D721Med (cell line): ENCODE measurements around the gene RALA.
A peak's percentile ranks its signal among the peaks of the same experiment; 100 is the strongest.
"Not testable (repeated sequence)": the region's sequence is repeated elsewhere in the genome, so short reads cannot be mapped to it uniquely, and the experiment has no call there.

Experiments used
- DNase-seq: peaks from one replicate; pipeline ENCODE4 v3.0.0; 2011; ENCODE audit warnings: low spot score; ENCODE audit not compliant: insufficient read length
- FAIRE-seq: peaks from 2 replicates; lab custom pipeline; 2011; peaks lifted over from hg19 to GRCh38; lab: Jason Lieb, UNC
- CTCF ChIP-seq: IDR thresholded peaks from 2 replicates; pipeline ENCODE4 v1.5.1; 2012; ENCODE audit warnings: mild to moderate bottlenecking, control low read depth; ENCODE audit not compliant: insufficient read depth; ENCODE audit errors: missing control alignments

Gene RALA

GRCh38 chr7:39670934-39671333, 47.6 kb downstream of the RALA start:
- TF ChIP-seq CTCF = no peak
- DNase-seq (no peak), FAIRE-seq (no peak)

- FAIRE-seq = no peak
- TF ChIP-seq CTCF = no peak
- DNase-seq = no peak
Measured at GRCh38 chr7:39672176-39672575, 48.8 kb downstream of the RALA start.

GRCh38 chr7:39673868-39674267, 50.5 kb downstream of the RALA start:
- TF ChIP-seq CTCF = no peak
- DNase-seq = no peak
- FAIRE-seq = no peak

- DNase-seq = no peak
- no peak for FAIRE-seq
- no peak for TF ChIP-seq CTCF
Measured at GRCh38 chr7:39674406-39674805, 51.0 kb downstream of the RALA start.

GRCh38 chr7:39676346-39676745, 53.0 kb downstream of the RALA start:
- DNase-seq (no peak), FAIRE-seq (peak; percentile 51)
- TF ChIP-seq CTCF = no peak

- FAIRE-seq (peak; percentile 6), DNase-seq (no peak)
- TF ChIP-seq CTCF = no peak
Measured at GRCh38 chr7:39678930-39679709, 55.7 kb downstream of the RALA start.

- DNase-seq, FAIRE-seq: not testable (repeated sequence)
Measured at GRCh38 chr7:39679874-39680273, 56.5 kb downstream of the RALA start.
